ENCODE results near the gene PEX5L. TPM values are rescaled to one million over a fixed set of nuclear protein-coding genes. Genes with fewer than 3 reads are reported as not detected.

PEX5L gene
- total RNA-seq, 4 donors from 2014 or later: 1.2 TPM; not detected in 3

GRCh38 chr3:179801856-179802255, 234.9 kb downstream of the PEX5L start:
- Histone ChIP-seq H3K27ac (no peak overlapping the region), H3K4me1 (no peaks in the 10 kb centered on the region), H3K27me3 (peaks cover 12% of the 10 kb centered on the region), H3K4me3 (no peak overlapping the region), H3K36me3 (no peaks in the 10 kb centered on the region), H3K9me3 (no peaks in the 10 kb centered on the region)
- in situ Hi-C loops (cut with MboI; ENCODE audit: low pct_ligation_motif_present in 1 of 4, low pct_unique_long_range_greater_than_20kb in 1 of 4, low sequenced_read_pairs in 3 of 4) (no loop called here), intact Hi-C loops (cut with DNase I; ENCODE audit: low total_unique reads) (no loop called here)
- DNase-seq: no peak
- WGBS, 2 donors (ENCODE audit: low coverage in 1 of 2): 87% methylated on average over 4 of the region's 4 CpGs
- TF ChIP-seq POLR2A (IDR thresholded peaks at IDR 0.05) (no peak), EP300 (IDR thresholded peaks at IDR 0.05; ENCODE audit: low read depth) (no peak), POLR2AphosphoS5 (IDR thresholded peaks at IDR 0.05) (no peak), CTCF (IDR thresholded peaks at IDR 0.05) (no peak)

DNA sequence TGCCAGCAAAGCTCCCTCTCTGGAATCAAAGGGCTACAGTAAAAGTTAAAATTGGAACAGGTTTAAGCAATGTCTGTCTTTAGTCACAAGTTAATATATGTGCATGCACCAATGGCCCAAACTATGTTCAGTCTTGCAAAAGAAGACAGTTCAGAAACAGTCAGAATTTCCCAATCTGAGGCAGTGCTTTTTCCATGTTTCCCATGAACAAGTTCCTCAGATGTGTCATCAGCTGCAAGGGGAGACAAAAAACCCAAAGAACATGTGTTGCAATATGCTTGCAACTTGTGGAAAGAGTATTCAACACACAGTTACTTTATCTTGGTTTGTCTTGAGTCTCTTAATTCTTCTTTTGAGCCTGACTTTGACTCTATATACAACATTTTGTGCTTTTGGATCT, 235.5 kb downstream of the PEX5L start:
- in situ Hi-C loops (cut with MboI; ENCODE audit: low pct_ligation_motif_present in 1 of 4, low pct_unique_long_range_greater_than_20kb in 1 of 4, low sequenced_read_pairs in 3 of 4): no loop called here
- H3K36me3 ChIP-seq: no peaks in the 10 kb centered on the region
- no peak overlapping the region for H3K27ac ChIP-seq
- intact Hi-C loops (cut with DNase I; ENCODE audit: low total_unique reads): no loop called here
- H3K27me3 ChIP-seq: peaks cover 12% of the 10 kb centered on the region
- DNase-seq: no peak
- TF ChIP-seq CTCF (IDR thresholded peaks at IDR 0.05) (no peak), EP300 (IDR thresholded peaks at IDR 0.05; ENCODE audit: low read depth) (no peak), POLR2AphosphoS5 (IDR thresholded peaks at IDR 0.05) (no peak), POLR2A (IDR thresholded peaks at IDR 0.05) (no peak)
- no peak overlapping the region for H3K4me3 ChIP-seq
- H3K9me3 ChIP-seq: no peaks in the 10 kb centered on the region
- H3K4me1 ChIP-seq: no peaks in the 10 kb centered on the region

DNA sequence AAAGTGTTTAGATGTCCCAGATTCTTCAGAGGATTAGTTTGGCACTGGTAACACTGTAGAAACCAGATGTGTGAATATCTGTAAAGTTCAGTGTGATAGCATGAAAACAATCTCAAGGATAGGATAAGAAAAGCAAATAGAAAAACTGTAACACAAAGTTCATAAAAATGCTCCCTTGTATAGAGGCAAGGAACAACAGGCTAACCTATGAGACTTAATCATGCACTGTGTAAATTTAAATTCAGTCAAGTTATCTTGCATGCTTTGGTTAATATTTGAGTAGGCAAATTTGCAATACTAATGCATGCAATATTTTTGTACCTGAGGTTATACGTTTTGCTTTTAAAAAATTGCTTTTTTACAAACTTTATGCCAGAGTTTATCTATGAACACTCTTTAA, 239.5 kb downstream of the PEX5L start:
- Histone ChIP-seq H3K27me3 (peaks cover 6% of the 10 kb centered on the region), H3K4me1 (no peaks in the 10 kb centered on the region), H3K36me3 (no peaks in the 10 kb centered on the region), H3K27ac (no peak overlapping the region), H3K9me3 (no peaks in the 10 kb centered on the region), H3K4me3 (no peak overlapping the region)
- intact Hi-C loops (cut with DNase I; ENCODE audit: low total_unique reads) (no loop called here), in situ Hi-C loops (cut with MboI; ENCODE audit: low pct_ligation_motif_present in 1 of 4, low pct_unique_long_range_greater_than_20kb in 1 of 4, low sequenced_read_pairs in 3 of 4) (no loop called here)
- TF ChIP-seq POLR2AphosphoS5 (IDR thresholded peaks at IDR 0.05) (no peak), EP300 (IDR thresholded peaks at IDR 0.05; ENCODE audit: low read depth) (no peak), CTCF (IDR thresholded peaks at IDR 0.05) (no peak), POLR2A (IDR thresholded peaks at IDR 0.05) (no peak)
- 25 to 53% methylated on average over 1 of the region's 1 CpG for WGBS, 2 donors (ENCODE audit: low coverage in 1 of 2)
- no peak for DNase-seq

DNA sequence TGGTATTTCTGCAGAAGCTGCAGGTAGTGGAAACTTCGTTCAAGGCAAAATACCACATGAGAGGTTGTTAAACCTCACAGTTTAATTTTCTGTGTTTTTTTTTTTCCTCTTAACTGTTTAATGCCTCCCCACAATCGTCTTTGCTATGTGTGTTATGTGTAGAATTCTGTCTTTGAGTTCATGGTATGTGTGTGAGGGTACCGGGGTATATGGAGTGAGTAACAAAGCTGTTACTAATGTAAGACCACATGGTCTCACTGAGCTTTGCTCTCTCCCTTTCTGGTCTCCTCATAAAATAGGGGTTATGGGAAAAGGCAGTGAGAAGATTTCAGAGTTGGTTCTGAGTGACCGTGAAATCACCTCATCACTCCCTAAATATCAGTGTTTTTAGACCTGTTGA, 240.3 kb downstream of the PEX5L start:
- in situ Hi-C loops (cut with MboI; ENCODE audit: low pct_ligation_motif_present in 1 of 4, low pct_unique_long_range_greater_than_20kb in 1 of 4, low sequenced_read_pairs in 3 of 4): no loop called here
- Histone ChIP-seq H3K9me3 (no peaks in the 10 kb centered on the region), H3K27ac (no peak overlapping the region), H3K27me3 (peaks cover 6% of the 10 kb centered on the region), H3K4me1 (no peaks in the 10 kb centered on the region), H3K36me3 (no peaks in the 10 kb centered on the region), H3K4me3 (no peak overlapping the region)
- 65 to 77% methylated on average over 4 of the region's 4 CpGs for WGBS, 2 donors (ENCODE audit: low coverage in 1 of 2)
- intact Hi-C loops (cut with DNase I; ENCODE audit: low total_unique reads): no loop called here
- TF ChIP-seq EP300 (IDR thresholded peaks at IDR 0.05; ENCODE audit: low read depth) (no peak), POLR2A (IDR thresholded peaks at IDR 0.05) (no peak), CTCF (IDR thresholded peaks at IDR 0.05) (no peak), POLR2AphosphoS5 (IDR thresholded peaks at IDR 0.05) (no peak)
- DNase-seq: no peak
